Liver (tissue), 9 donors: ENCODE results near the gene LCTL. TPM values are rescaled to one million over a fixed set of nuclear protein-coding genes. Genes with fewer than 3 reads are reported as not detected.

ENCODE experiments used
- DNase-seq: peaks from one replicate; pipeline ENCODE4 v3.0.0-alpha.2; 2017; ENCODE audit warnings: low spot score
- H3K27ac ChIP-seq, 2 donors: one replicate each; pipeline ENCODE4 v1.7.0; 2013; ENCODE audit warnings: inconsistent platforms in 2 of 2, low read length in 2 of 2, control low read depth in 1 of 2, low read depth in 1 of 2, mild to moderate bottlenecking in 1 of 2
- H3K27me3 ChIP-seq, 4 donors: one replicate each; pipeline versions ENCODE4 v1.6.1 to v1.7.0; 2013; ENCODE audit warnings: low read length in 3 of 4, inconsistent platforms in 1 of 4, mild to moderate bottlenecking in 1 of 4, moderate library complexity in 1 of 4; ENCODE audit not compliant: control insufficient read depth in 4 of 4, insufficient read depth in 4 of 4
- H3K36me3 ChIP-seq, 4 donors: one replicate each; pipeline versions ENCODE4 v1.6.1 to v1.7.0; 2013; ENCODE audit warnings: low read length in 3 of 4, mild to moderate bottlenecking in 3 of 4, low read depth in 1 of 4, moderate library complexity in 1 of 4; ENCODE audit not compliant: control insufficient read depth in 4 of 4, insufficient read depth in 3 of 4
- H3K4me1 ChIP-seq, 4 donors: one replicate each; pipeline versions ENCODE4 v1.6.1 to v1.7.0; 2013; ENCODE audit warnings: low read length in 3 of 4, mild to moderate bottlenecking in 3 of 4, moderate library complexity in 1 of 4; ENCODE audit not compliant: control insufficient read depth in 4 of 4, insufficient read depth in 4 of 4
- H3K4me3 ChIP-seq, 3 donors: one replicate each; pipeline versions ENCODE4 v1.6.1 to v1.7.0; 2013; ENCODE audit warnings: low read length in 3 of 3, control low read depth in 1 of 3, low read depth in 1 of 3, mild to moderate bottlenecking in 1 of 3
- H3K9ac ChIP-seq, 2 donors: one replicate each; pipeline ENCODE4 v1.7.0; 2013; ENCODE audit warnings: low read length in 2 of 2, mild to moderate bottlenecking in 2 of 2, moderate library complexity in 2 of 2, control low read depth in 1 of 2, low read depth in 1 of 2
- H3K9me3 ChIP-seq, 4 donors: one replicate each; pipeline versions ENCODE4 v1.6.1 to v1.7.0; 2013; ENCODE audit warnings: low read length in 3 of 4; ENCODE audit not compliant: control insufficient read depth in 4 of 4
- EGR1 ChIP-seq, 2 donors: IDR thresholded peaks; 2 replicates each; pipeline ENCODE4 v1.6.1; 2016 to 2018; ENCODE audit warnings: antibody characterized with exemption in 2 of 2, low read depth in 2 of 2
- FOXA1 ChIP-seq: IDR thresholded peaks from 2 replicates; pipeline ENCODE4 v1.6.1; 2016; ENCODE audit warnings: antibody characterized with exemption
- FOXA2 ChIP-seq: IDR thresholded peaks from 2 replicates; pipeline ENCODE4 v1.6.1; 2016; ENCODE audit warnings: antibody characterized with exemption
- GABPA ChIP-seq, 2 donors: IDR thresholded peaks in 1 of 2; conservative IDR thresholded peaks in 1 of 2; 2 replicates each; pipeline ENCODE4 v1.6.1; 2016; ENCODE audit warnings: antibody characterized with exemption in 2 of 2, mild to moderate bottlenecking in 1 of 2, moderate library complexity in 1 of 2
- HNF4A ChIP-seq, 2 donors: conservative IDR thresholded peaks; 2 replicates each; pipeline ENCODE4 v1.6.1; 2016; ENCODE audit warnings: antibody characterized with exemption in 2 of 2, mild to moderate bottlenecking in 2 of 2
- HNF4G ChIP-seq: IDR thresholded peaks from 2 replicates; pipeline ENCODE4 v1.6.1; 2016; ENCODE audit warnings: antibody characterized with exemption
- JUND ChIP-seq, 2 donors: IDR thresholded peaks; 2 replicates each; pipeline ENCODE4 v1.6.1; 2016; ENCODE audit warnings: antibody characterized with exemption in 2 of 2
- NR2F2 ChIP-seq: IDR thresholded peaks from 2 replicates; pipeline ENCODE4 v1.6.1; 2016; ENCODE audit warnings: antibody characterized with exemption
- RAD21 ChIP-seq, 2 donors: IDR thresholded peaks; 2 replicates each; pipeline ENCODE4 v1.6.1; 2016; ENCODE audit warnings: antibody characterized with exemption in 2 of 2, mild to moderate bottlenecking in 2 of 2
- RXRA ChIP-seq, 2 donors: IDR thresholded peaks; 2 replicates each; pipeline ENCODE4 v1.6.1; 2017 to 2018; ENCODE audit warnings: antibody characterized with exemption in 2 of 2, mild to moderate bottlenecking in 1 of 2
- SP1 ChIP-seq: IDR thresholded peaks from 2 replicates; pipeline ENCODE4 v1.6.1; 2018; ENCODE audit warnings: antibody characterized with exemption, mild to moderate bottlenecking
- TAF1 ChIP-seq: conservative IDR thresholded peaks from 2 replicates; pipeline ENCODE4 v1.6.1; 2016; ENCODE audit warnings: antibody characterized with exemption, mild to moderate bottlenecking
- YY1 ChIP-seq: IDR thresholded peaks from 2 replicates; pipeline ENCODE4 v1.6.1; 2016; ENCODE audit warnings: antibody characterized with exemption, mild to moderate bottlenecking
- WGBS: extraction: QIAGEN DNeasy Blood & Tissue Kit; methylation state at CpG from one replicate; pipeline ENCODE4 v1.1.7; 2013; 5-methylcytosine and 5-hydroxymethylcytosine counted together
- polyA plus RNA-seq, 2 donors: library from polyadenylated mRNA; stranded (reverse) in 1 of 2; unstranded in 1 of 2; fragments of 200-250 nt in 1 of 2; fragments of >200 nt in 1 of 2; fragmentation: Nextera tagmentation in 1 of 2; extraction: Ambion mirVana in 1 of 2; gene quantifications; one replicate each; pipeline versions ENCODE4 v1.2.1 to v1.2.3, GENCODE V29; 2013 to 2015
- total RNA-seq, 2 donors: library from RNA; depleted of rRNA; stranded (reverse); fragments of >200 nt; gene quantifications; one replicate each; pipeline ENCODE4 v1.2.3, GENCODE V29; 2014
- TF ChIP-seq, protein P1 (sequence below): IDR thresholded peaks from 2 replicates; pipeline ENCODE4 v1.6.1; 2016; ENCODE audit warnings: antibody characterized with exemption
- TF ChIP-seq, protein P2 (sequence below): IDR thresholded peaks from 2 replicates; pipeline ENCODE4 v1.6.1; 2016; ENCODE audit warnings: antibody characterized with exemption
- TF ChIP-seq, protein P3 (sequence below): fragments of 150-350 bp; IDR thresholded peaks from 2 replicates; pipeline ENCODE4 v1.5.1; 2017; ENCODE audit warnings: improper control_type of control experiment, low read depth, low read length; ENCODE audit not compliant: missing input control
- TF ChIP-seq, protein P4 (sequence below): IDR thresholded peaks from 2 replicates; pipeline ENCODE4 v1.6.1; 2016; ENCODE audit warnings: antibody characterized with exemption
- TF ChIP-seq, protein P5 (sequence below): IDR thresholded peaks from 2 replicates; pipeline ENCODE4 v1.6.1; 2016; ENCODE audit warnings: antibody characterized with exemption, mild to moderate bottlenecking
- donor health status: healthy.
- donor health status: healthy.
- donor health status: healthy.
- donor health status: healthy.
- donor health status: healthy.

LCTL gene
- total and polyA plus RNA-seq, 4 donors: 0.13 TPM; not detected in 3

DNA sequence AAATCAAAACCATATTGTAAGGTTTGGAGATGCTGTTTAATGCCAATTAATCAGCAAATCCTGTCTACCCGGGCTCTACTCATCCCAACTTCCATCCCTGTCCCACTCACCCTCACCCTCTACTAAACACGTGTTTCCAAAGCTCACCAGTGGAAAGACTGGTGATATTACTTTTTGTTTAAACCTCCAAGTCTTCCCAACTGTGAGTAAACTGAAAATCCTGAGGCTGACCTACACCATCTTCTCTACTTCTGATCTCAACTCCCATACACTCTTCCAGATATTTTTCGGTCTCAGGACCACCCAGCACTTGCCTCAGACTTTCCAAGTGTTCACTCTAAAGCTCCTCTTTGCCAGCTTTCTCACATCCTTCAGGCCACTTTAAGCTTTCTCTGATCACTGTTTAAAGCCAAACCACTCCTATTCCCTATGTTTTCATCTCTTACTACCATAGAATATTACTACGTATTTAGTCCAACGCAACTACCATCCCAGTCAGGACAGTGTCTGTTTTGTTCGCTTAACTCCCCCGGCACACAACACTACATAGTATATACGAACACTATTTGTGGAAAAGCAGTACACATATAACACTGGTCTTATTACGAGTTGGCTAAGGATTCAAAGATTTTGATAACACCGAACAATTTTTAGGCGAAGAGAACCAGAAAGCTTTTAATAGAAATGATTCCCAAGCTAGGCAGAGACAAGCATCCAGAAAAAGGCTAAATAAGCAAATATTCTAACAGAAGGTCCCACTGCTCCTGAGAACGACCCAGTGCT, 61.8 kb downstream of the LCTL start:
- Histone ChIP-seq H3K4me1 (peaks cover 0 to 28% (median 23%) of the 10 kb centered on the region in 4 donors), H3K9ac (peak overlapping the region; percentile 72 to 97), H3K27me3 (no peaks in the 10 kb centered on the region), H3K36me3 (peaks cover 9 to 40% (median 40%) of the 10 kb centered on the region in 4 donors), H3K27ac (peak overlapping the region; percentile 87 to 90), H3K4me3 (peak overlapping the region; percentile 83 to 100 (median 94)), H3K9me3 (no peaks in the 10 kb centered on the region)
- DNase-seq: no peak
- under 1% methylated on average over 12 of the region's 12 CpGs for WGBS
- TF ChIP-seq, protein P1, sequence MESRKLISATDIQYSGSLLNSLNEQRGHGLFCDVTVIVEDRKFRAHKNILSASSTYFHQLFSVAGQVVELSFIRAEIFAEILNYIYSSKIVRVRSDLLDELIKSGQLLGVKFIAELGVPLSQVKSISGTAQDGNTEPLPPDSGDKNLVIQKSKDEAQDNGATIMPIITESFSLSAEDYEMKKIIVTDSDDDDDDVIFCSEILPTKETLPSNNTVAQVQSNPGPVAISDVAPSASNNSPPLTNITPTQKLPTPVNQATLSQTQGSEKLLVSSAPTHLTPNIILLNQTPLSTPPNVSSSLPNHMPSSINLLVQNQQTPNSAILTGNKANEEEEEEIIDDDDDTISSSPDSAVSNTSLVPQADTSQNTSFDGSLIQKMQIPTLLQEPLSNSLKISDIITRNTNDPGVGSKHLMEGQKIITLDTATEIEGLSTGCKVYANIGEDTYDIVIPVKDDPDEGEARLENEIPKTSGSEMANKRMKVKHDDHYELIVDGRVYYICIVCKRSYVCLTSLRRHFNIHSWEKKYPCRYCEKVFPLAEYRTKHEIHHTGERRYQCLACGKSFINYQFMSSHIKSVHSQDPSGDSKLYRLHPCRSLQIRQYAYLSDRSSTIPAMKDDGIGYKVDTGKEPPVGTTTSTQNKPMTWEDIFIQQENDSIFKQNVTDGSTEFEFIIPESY: no peak
- no peak for TF ChIP-seq JUND (IDR thresholded peaks at IDR 0.05)
- TF ChIP-seq TAF1: no peak
- TF ChIP-seq, protein P2, sequence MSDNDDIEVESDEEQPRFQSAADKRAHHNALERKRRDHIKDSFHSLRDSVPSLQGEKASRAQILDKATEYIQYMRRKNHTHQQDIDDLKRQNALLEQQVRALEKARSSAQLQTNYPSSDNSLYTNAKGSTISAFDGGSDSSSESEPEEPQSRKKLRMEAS: no peak
- no peak for TF ChIP-seq HNF4A (conservative IDR thresholded peaks at IDR 0.05)
- no peak for TF ChIP-seq RAD21 (IDR thresholded peaks at IDR 0.05)
- TF ChIP-seq GABPA (IDR thresholded peaks at IDR 0.05 in 1 of 2, conservative IDR thresholded peaks at IDR 0.05 in 1 of 2): no peak
- TF ChIP-seq HNF4G: no peak
- TF ChIP-seq FOXA2: no peak
- TF ChIP-seq, protein P3, sequence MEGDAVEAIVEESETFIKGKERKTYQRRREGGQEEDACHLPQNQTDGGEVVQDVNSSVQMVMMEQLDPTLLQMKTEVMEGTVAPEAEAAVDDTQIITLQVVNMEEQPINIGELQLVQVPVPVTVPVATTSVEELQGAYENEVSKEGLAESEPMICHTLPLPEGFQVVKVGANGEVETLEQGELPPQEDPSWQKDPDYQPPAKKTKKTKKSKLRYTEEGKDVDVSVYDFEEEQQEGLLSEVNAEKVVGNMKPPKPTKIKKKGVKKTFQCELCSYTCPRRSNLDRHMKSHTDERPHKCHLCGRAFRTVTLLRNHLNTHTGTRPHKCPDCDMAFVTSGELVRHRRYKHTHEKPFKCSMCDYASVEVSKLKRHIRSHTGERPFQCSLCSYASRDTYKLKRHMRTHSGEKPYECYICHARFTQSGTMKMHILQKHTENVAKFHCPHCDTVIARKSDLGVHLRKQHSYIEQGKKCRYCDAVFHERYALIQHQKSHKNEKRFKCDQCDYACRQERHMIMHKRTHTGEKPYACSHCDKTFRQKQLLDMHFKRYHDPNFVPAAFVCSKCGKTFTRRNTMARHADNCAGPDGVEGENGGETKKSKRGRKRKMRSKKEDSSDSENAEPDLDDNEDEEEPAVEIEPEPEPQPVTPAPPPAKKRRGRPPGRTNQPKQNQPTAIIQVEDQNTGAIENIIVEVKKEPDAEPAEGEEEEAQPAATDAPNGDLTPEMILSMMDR: no peak
- TF ChIP-seq RXRA (IDR thresholded peaks at IDR 0.05): no peak
- TF ChIP-seq NR2F2: no peak
- no peak for TF ChIP-seq SP1
- TF ChIP-seq, protein P4, sequence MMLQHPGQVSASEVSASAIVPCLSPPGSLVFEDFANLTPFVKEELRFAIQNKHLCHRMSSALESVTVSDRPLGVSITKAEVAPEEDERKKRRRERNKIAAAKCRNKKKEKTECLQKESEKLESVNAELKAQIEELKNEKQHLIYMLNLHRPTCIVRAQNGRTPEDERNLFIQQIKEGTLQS: no peak
- TF ChIP-seq, protein P5, sequence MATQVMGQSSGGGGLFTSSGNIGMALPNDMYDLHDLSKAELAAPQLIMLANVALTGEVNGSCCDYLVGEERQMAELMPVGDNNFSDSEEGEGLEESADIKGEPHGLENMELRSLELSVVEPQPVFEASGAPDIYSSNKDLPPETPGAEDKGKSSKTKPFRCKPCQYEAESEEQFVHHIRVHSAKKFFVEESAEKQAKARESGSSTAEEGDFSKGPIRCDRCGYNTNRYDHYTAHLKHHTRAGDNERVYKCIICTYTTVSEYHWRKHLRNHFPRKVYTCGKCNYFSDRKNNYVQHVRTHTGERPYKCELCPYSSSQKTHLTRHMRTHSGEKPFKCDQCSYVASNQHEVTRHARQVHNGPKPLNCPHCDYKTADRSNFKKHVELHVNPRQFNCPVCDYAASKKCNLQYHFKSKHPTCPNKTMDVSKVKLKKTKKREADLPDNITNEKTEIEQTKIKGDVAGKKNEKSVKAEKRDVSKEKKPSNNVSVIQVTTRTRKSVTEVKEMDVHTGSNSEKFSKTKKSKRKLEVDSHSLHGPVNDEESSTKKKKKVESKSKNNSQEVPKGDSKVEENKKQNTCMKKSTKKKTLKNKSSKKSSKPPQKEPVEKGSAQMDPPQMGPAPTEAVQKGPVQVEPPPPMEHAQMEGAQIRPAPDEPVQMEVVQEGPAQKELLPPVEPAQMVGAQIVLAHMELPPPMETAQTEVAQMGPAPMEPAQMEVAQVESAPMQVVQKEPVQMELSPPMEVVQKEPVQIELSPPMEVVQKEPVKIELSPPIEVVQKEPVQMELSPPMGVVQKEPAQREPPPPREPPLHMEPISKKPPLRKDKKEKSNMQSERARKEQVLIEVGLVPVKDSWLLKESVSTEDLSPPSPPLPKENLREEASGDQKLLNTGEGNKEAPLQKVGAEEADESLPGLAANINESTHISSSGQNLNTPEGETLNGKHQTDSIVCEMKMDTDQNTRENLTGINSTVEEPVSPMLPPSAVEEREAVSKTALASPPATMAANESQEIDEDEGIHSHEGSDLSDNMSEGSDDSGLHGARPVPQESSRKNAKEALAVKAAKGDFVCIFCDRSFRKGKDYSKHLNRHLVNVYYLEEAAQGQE: no peak
- no peak for TF ChIP-seq FOXA1
- no peak for TF ChIP-seq EGR1 (IDR thresholded peaks at IDR 0.05; ENCODE audit: low read depth in 2 of 2)
- no peak for TF ChIP-seq YY1
